Naive B cell (primary cell): ENCODE data around the gene MYO9B. TPM values are rescaled to one million over a fixed set of nuclear protein-coding genes. Genes with fewer than 3 reads are reported as not detected.
A peak's percentile ranks its signal among the peaks of the same experiment; 100 is the strongest.

ENCODE experiments used
- ATAC-seq, 2 donors: fragments of 150-1000 bp; cut with Tn5 transposase; 2 replicates each; pipeline ENCODE4 v1.10.0; 2021; ENCODE audit warnings: low read depth in 2 of 2, mild to moderate bottlenecking in 2 of 2, moderate library complexity in 2 of 2
- DNase-seq: peaks from one replicate; pipeline ENCODE4 v3.0.0; 2022
- H3K27ac Mint-ChIP-seq, 6 donors: one replicate each; pipeline ENCODE4 v1.8.0; 2020 to 2022; ENCODE audit warnings: mild to moderate bottlenecking in 6 of 6, mixed read lengths in 6 of 6, moderate library complexity in 5 of 6, inconsistent platforms in 2 of 6
- H3K27me3 Mint-ChIP-seq, 3 donors: one replicate each; pipeline ENCODE4 v1.8.0; 2021 to 2022; ENCODE audit warnings: mixed read lengths in 3 of 3, mild to moderate bottlenecking in 1 of 3
- H3K36me3 Mint-ChIP-seq, 2 donors: one replicate each; pipeline ENCODE4 v1.8.0; 2020 to 2022; ENCODE audit warnings: mixed read lengths in 2 of 2, inconsistent platforms in 1 of 2, mild to moderate bottlenecking in 1 of 2
- H3K4me1 Mint-ChIP-seq, 3 donors: one replicate each; pipeline ENCODE4 v1.8.0; 2020 to 2022; ENCODE audit warnings: mixed read lengths in 3 of 3, inconsistent platforms in 1 of 3, mild to moderate bottlenecking in 1 of 3, moderate library complexity in 1 of 3
- H3K4me3 Mint-ChIP-seq, 8 donors: one replicate each; pipeline ENCODE4 v1.8.0; 2020 to 2022; ENCODE audit warnings: mild to moderate bottlenecking in 8 of 8, mixed read lengths in 8 of 8, moderate library complexity in 8 of 8, inconsistent platforms in 2 of 8
- H3K9me3 Mint-ChIP-seq, 7 donors: one replicate each; pipeline ENCODE4 v1.8.0; 2020 to 2022; ENCODE audit warnings: mixed read lengths in 7 of 7, mild to moderate bottlenecking in 5 of 7, inconsistent platforms in 2 of 7, moderate library complexity in 1 of 7
- polyA plus RNA-seq, 6 donors: library from polyadenylated mRNA; unstranded; fragments of 300-500 nt; fragmentation: Illumina TruSeq; gene quantifications; one replicate each; pipeline ENCODE4 v1.2.3, GENCODE V29; 2021; ENCODE audit warnings: low read depth in 6 of 6

Gene MYO9B
- polyA plus RNA-seq, 6 donors from 2014 or later = 3.1 to 34.9 (median 6.9) TPM

DNA sequence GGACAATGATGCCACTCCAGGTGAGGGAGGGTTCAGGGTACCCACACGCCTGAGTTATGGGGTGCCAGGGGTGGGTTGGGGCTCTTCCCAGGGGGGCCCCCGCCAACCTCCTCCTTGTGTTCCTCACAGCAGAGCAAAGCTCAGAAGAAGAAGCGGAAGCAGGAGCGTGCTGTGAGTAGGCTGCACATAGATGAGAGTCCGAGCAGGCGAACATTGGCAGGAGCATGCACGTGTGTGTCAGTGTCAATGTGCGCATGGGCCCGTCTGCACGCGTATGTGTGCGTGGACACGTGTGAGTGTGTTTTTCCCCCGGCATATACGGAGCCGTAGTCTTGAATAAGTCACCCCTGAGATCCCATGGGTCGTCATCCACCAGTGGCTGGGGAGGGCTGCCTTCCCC is 127.1 kb downstream of the MYO9B start:
- H3K36me3 Mint-ChIP-seq = peaks cover 10 to 22% of the 10 kb centered on the region in 2 donors
- DNase-seq (no peak), ATAC-seq (no peak)
- peaks cover 0 to 3% (median 0%) of the 10 kb centered on the region in 3 donors for H3K4me1 Mint-ChIP-seq
- H3K9me3 Mint-ChIP-seq = no peaks in the 10 kb centered on the region
- no peak overlapping the region for H3K4me3 Mint-ChIP-seq
- no peaks in the 10 kb centered on the region for H3K27me3 Mint-ChIP-seq
- peak overlapping the region in 2 of 6 donors; percentile 71 to 79 for H3K27ac Mint-ChIP-seq

DNA sequence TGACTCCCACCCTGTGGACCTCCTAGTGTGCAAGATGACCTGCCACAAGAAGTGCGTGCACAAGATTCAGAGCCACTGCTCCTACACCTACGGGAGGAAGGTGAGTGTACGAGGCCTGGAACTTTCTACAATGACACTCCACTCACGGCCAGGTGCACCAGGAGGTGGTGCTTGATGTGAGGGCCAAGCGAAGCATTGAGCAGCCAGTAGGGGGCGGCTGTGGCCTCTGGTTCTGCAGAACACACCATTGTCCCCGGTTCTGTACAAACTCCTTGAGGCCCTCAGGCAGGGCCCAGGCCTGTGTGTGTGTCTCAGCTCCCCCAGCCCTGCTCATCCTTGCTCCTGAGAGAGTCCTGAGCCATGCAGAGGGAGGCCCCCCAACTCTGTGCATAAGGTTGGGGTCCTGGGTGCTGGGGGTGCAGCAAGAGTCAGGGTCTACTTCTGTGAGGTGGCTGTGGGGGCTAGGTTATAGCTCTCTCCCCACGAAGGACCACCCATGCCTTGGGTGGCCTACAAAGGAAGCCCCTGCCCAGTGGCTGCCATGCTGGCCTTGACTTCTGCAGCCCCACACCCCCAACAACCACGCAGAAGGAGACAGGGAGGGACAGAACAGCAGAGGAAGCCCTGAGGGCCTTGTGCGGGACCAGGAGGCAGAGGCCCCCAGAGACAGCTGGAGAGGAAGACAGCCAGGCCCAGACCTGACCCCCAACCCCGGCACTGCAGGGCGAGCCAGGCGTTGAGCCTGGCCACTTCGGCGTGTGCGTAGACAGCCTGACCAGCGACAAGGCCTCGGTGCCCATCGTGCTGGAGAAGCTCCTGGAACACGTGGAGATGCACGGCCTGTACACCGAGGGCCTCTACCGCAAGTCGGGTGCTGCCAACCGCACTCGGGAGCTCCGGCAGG is 129.9 kb downstream of the MYO9B start:
- H3K27ac Mint-ChIP-seq = peak overlapping the region in 3 of 6 donors; percentile 34 to 74 (median 69)
- peaks cover 5 to 11% (median 11%) of the 10 kb centered on the region in 3 donors for H3K4me1 Mint-ChIP-seq
- DNase-seq (peak; percentile 46), ATAC-seq (peak; percentile 76 to 79)
- H3K27me3 Mint-ChIP-seq = no peaks in the 10 kb centered on the region
- peaks cover 9 to 31% of the 10 kb centered on the region in 2 donors for H3K36me3 Mint-ChIP-seq
- no peaks in the 10 kb centered on the region for H3K9me3 Mint-ChIP-seq
- H3K4me3 Mint-ChIP-seq = no peak overlapping the region

DNA sequence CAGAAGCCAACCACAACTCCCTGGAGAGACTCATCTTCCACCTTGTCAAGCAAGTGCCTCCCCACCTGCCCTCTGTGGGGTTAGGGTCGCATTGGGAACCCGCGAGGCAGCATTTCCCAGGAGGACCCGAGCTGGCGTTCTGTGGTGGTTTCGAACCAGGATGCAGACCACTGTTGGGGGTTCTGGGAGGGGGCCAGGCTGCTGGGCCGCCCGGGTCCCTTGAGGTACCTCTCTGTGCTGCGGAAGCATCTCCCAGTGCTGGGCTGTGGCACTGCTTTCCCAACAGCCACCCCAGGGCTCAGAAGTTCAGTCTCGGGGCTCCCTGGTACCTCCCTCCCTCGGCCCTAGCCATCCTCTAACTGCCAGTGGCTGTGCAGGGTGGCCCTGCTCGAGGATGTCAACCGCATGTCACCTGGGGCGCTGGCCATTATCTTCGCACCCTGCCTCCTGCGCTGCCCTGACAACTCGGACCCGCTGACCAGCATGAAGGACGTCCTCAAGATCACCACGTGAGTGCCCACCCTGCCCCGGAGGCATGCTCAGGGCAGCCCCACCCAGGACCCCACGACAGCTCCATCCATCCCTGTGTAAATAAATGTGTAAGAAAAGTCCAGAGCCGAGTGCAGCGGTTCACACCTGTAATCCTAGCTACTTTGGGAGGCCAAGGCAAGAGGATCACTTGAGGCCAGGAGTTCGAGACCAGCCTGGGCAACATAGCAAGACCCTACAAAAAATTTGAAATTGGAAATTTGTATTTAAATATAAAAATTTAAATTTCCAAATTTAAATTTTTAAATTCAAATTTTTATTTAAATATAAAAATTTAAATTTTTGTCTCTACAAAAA is 131.4 kb downstream of the MYO9B start:
- Mint-ChIP-seq H3K27ac (no peak overlapping the region), H3K9me3 (no peaks in the 10 kb centered on the region), H3K4me1 (peaks cover 6 to 11% (median 11%) of the 10 kb centered on the region in 3 donors), H3K27me3 (no peaks in the 10 kb centered on the region), H3K36me3 (peaks cover 9 to 24% of the 10 kb centered on the region in 2 donors), H3K4me3 (no peak overlapping the region)
- ATAC-seq (no peak), DNase-seq (no peak)

DNA sequence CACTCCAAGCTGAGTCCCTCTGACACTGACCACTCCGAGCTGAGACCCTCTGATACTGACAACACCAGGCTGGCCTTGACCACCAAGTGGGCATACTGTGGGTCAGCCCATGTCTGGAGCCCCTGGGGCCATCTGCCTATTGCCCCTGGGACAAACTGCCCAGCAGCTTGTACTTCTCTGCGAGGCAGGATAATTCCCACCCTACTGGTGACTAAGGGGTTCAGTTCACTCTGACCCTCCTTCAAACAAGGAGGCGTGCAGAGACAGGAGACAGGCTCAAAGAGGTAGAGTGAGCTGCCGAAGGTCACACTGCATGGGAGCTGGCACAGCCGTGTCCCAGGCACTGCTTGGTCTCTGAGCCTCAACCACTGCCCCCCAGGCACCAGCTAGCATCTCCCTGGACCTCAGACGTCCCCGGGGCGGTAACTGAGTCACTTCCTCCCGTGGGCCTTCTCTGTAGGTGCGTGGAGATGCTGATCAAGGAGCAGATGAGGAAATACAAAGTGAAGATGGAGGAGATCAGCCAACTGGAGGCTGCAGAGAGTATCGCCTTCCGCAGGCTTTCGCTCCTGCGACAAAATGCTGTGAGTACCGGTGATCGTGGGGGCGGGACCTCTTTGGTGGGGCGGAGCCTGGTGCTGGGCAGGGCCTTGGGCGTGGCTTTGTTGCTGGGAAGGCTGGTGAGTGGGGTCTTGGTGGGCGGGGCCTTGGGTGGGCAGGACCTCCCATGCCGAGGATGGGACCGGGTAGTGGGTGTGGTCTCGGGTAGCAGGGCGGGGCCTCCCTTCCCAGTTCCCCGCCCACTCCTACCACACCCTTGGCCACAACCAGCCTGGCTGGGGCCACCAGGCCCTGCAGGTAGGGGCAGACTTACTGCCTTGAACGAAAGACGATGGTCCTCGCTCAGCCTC is 133.8 kb downstream of the MYO9B start:
- peaks cover 11 to 13% (median 11%) of the 10 kb centered on the region in 3 donors for H3K4me1 Mint-ChIP-seq
- H3K27ac Mint-ChIP-seq = peak overlapping the region in 1 of 6 donors; percentile 79
- DNase-seq = no peak
- peak; percentile 26 to 46 for ATAC-seq
- H3K36me3 Mint-ChIP-seq = peaks cover 9 to 16% of the 10 kb centered on the region in 2 donors
- no peaks in the 10 kb centered on the region for H3K9me3 Mint-ChIP-seq
- H3K4me3 Mint-ChIP-seq = no peak overlapping the region
- H3K27me3 Mint-ChIP-seq = no peaks in the 10 kb centered on the region

DNA sequence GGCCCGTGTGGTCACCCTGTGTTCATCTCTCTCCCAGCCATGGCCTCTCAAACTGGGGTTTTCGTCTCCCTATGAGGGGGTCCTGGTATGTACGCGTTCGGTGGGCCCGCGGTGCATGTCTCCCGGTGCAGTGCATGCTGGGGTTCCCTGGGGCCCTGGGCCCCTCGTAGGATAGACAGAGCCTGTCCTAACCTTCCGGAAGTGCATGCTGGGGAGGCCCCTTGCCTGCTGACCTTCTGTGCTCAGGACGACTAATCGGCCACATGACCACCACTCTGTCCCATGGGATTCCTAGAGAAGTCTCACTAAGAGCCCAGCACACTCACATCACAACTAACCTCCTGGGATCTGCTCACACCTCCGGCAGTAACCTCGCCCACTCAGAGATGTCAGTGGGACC is 134.7 kb downstream of the MYO9B start:
- peak overlapping the region in 1 of 6 donors; percentile 79 for H3K27ac Mint-ChIP-seq
- H3K4me1 Mint-ChIP-seq = peaks cover 15 to 21% (median 18%) of the 10 kb centered on the region in 3 donors
- H3K4me3 Mint-ChIP-seq = no peak overlapping the region
- H3K9me3 Mint-ChIP-seq = no peaks in the 10 kb centered on the region
- no peak for ATAC-seq
- peaks cover 9 to 16% of the 10 kb centered on the region in 2 donors for H3K36me3 Mint-ChIP-seq
- no peak for DNase-seq
- H3K27me3 Mint-ChIP-seq = no peaks in the 10 kb centered on the region

DNA sequence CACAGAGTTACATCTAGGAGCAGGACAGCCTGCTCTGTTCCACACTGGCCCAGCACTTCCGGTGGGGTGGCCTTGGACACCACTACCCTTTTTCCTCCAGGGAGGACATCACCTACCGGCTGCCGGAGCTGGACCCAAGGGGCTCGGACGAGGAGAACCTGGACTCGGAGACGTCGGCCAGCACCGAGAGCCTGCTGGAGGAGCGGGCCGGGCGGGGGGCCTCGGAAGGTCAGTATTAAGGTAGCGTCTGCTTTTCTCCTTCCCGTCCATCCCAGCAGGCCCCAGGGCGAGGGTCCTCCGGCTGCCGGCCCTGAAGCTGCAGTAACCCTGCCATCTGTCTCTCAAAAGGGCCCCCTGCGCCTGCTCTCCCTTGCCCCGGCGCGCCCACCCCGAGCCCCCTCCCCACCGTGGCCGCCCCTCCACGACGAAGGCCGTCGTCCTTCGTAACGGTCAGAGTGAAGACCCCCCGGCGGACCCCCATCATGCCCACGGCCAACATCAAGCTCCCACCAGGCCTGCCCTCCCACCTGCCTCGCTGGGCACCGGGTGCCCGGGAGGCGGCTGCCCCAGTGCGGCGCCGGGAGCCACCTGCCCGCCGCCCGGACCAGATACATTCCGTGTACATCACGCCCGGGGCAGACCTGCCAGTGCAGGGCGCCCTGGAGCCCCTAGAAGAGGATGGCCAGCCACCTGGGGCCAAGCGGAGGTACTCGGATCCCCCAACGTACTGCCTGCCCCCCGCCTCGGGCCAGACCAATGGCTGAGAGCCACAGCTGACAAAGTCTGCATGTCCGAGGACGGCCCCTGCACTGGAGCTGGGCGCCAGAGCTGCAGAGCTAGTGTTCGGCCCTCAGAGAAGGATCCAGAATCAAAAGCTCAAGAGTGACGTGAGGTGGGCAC is 136.2 kb downstream of the MYO9B start:
- ATAC-seq (no peak), DNase-seq (no peak)
- no peaks in the 10 kb centered on the region for H3K27me3 Mint-ChIP-seq
- H3K27ac Mint-ChIP-seq = no peak overlapping the region
- no peaks in the 10 kb centered on the region for H3K9me3 Mint-ChIP-seq
- H3K4me1 Mint-ChIP-seq = peaks cover 16 to 30% (median 19%) of the 10 kb centered on the region in 3 donors
- no peak overlapping the region for H3K4me3 Mint-ChIP-seq
- H3K36me3 Mint-ChIP-seq = peaks cover 9 to 19% of the 10 kb centered on the region in 2 donors

DNA sequence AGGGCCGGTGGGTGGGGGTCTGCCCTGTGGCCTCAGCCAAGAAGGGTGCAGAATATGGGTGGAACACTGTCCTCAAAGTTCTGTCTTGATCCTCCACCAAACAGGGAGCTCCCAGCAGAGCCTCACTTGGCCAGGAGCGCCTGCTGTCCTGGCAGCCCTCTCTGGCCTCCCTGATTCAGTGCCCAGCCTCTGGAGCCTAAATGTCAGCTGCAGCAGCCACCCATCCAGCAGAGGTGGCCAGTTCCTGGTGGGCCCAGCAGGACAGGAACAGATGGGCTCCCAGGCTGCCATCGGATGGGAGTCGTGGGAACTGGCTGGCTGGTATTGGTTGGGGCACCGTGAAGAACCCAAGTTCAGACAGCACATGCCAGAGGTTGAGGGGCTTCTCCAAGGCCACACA is 137.8 kb downstream of the MYO9B start:
- Mint-ChIP-seq H3K4me1 (peaks cover 16 to 30% (median 19%) of the 10 kb centered on the region in 3 donors), H3K27ac (peak overlapping the region in 1 of 6 donors; percentile 87), H3K27me3 (no peaks in the 10 kb centered on the region), H3K4me3 (peak overlapping the region in 4 of 8 donors; percentile 10 to 76 (median 32)), H3K9me3 (no peaks in the 10 kb centered on the region), H3K36me3 (peaks cover 5 to 17% of the 10 kb centered on the region in 2 donors)
- ATAC-seq (no peak), DNase-seq (no peak)

DNA sequence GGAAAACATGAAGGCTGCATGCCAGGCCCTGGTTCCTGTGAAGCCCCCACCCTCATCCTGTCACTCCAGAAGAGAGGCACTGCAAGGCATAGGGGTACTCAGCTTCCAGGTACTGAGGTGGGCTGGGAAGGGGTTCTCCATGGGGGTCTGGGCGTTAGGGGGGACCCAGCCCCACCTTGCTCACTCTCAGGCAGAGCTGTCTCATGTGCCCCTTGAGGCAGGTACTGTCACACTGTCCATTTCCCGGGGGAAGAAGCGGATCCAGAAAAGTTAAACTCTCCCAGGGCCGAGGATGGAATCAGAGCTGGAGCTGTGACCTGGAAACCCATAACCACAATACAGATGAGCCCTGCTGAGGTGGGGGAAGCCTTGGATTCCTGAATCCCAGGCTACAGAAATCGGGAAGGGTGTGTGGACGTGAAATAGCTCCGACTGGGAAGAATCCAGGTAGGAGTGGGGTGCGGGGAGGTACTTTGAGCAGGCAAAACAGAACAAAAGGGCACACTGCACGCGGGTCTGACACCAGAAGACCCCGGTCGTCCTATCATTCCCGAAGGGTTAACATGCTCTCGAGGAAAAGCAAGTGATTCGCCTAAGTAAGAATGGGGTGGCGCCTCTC is 139.0 kb downstream of the MYO9B start:
- no peaks in the 10 kb centered on the region for H3K27me3 Mint-ChIP-seq
- peaks cover 11 to 28% (median 13%) of the 10 kb centered on the region in 3 donors for H3K4me1 Mint-ChIP-seq
- peak overlapping the region; percentile 95 to 99 (median 98) for H3K27ac Mint-ChIP-seq
- H3K9me3 Mint-ChIP-seq = peaks cover 0 to 2% (median 0%) of the 10 kb centered on the region in 7 donors
- no peak for DNase-seq
- peak overlapping the region; percentile 82 to 98 (median 92) for H3K4me3 Mint-ChIP-seq
- no peak for ATAC-seq
- peaks cover 8 to 18% of the 10 kb centered on the region in 2 donors for H3K36me3 Mint-ChIP-seq

DNA sequence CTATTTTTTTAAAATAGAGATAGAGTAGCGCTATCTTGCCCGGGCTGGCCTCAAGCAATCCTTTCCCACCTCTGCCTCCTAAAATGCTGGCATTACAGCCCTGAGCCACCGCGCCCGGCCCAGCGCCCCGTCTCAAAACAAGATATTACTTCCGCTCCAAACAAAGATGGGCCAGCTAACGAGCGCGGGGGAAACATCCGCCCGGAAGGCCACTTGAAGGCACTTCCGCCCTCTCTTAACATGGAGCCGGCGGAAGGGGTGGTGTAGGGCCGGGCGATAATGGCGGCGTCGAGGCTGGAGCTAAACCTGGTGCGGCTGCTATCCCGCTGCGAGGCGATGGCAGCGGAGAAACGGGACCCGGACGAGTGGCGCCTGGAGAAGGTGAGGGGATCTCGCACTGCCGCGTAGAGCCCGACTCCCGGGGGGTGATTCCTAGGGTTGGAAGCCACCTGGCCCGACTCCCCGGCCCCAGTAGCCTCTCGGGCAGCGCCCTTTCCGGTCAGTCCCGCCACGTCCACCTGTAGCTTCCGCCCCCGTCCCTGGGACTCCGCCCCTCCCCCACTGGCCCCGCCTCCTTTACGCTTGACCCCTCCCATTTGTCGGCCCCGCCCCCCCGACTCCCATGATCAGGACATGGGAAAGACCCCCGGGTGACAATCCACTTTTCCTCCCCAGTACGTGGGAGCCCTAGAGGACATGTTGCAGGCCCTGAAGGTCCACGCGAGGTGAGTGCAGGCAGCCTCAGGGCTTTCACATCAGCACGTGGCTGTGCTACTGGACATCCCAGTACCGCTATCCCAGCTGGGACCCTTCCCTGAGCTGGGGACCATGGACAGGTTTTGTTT is 139.8 kb downstream of the MYO9B start, which contains the start of gene USE1:
Gene USE1, plus strand, starts transcription at position 231 of the 845 bp plus-strand sequence. Its CDS starts 49 bp downstream, at position 280.
- Mint-ChIP-seq H3K9me3 (peaks cover 0 to 2% (median 0%) of the 10 kb centered on the region in 7 donors), H3K4me1 (peaks cover 6 to 26% (median 8%) of the 10 kb centered on the region in 3 donors), H3K27ac (peak within 1 kb of the TSS; percentile 95 to 99 (median 98)), H3K36me3 (peaks cover 8 to 18% of the 10 kb centered on the region in 2 donors), H3K4me3 (peak within 1 kb of the TSS; percentile 82 to 98 (median 92)), H3K27me3 (no peaks in the 10 kb centered on the region)
- DNase-seq (peak; percentile 86), ATAC-seq (peak; percentile 97 to 98)

DNA sequence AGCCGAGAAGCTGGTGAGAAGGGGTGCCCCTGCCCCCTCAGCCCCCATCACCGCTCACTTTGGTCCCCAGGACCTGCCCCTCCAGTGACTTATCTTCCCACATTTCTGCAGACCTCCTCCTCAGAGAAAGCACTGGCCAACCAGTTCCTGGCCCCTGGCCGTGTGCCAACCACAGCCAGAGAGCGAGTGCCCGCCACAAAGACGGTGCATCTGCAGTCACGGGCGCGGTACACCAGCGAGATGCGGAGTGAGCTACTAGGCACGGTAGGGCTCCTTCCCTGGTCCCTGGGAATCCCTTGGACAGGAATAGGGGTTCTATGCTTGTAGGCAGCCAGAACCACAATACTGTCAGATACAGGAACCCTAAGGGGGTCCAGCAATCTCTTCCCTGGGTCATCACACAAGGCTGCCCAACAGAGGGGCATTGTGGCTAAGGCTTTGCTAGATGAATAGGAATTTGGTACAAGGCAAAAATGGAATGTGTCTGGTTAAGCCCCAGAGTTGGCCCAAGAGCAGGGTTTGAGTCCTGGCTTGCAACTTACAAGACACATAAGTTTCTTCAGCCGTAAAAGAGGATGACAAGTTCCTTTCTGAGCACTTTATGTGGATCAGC is 140.6 kb downstream of the MYO9B start:
- Mint-ChIP-seq H3K27me3 (no peaks in the 10 kb centered on the region), H3K4me1 (peaks cover 6 to 25% (median 8%) of the 10 kb centered on the region in 3 donors), H3K4me3 (peak overlapping the region; percentile 82 to 98 (median 92)), H3K9me3 (peaks cover 0 to 2% (median 0%) of the 10 kb centered on the region in 7 donors), H3K27ac (peak overlapping the region in 5 of 6 donors; percentile 38 to 99 (median 83)), H3K36me3 (peaks cover 8 to 18% of the 10 kb centered on the region in 2 donors)
- no peak for ATAC-seq
- DNase-seq = no peak
